DMS114 treated with DMSO at 0.1 percent for 48 hours (cell line): ENCODE data around the gene SYCE1L.

Source experiments
- DNase-seq: peaks from one replicate; lab custom pipeline; 2025; ENCODE audit not compliant: unreplicated experiment; lab: John Stamatoyannopoulos, UW

The SYCE1L gene

GRCh38 chr16:77195411-77195810, 3.8 kb upstream of the SYCE1L start:
- DNase-seq = no peak

- DNase-seq = no peak
These were observed 1.5 kb upstream of the SYCE1L start for GRCh38 chr16:77197747-77198146.

- DNase-seq = no peak
These were observed 7.3 kb downstream of the SYCE1L start for GRCh38 chr16:77206533-77206932.

GRCh38 chr16:77207030-77207429, 7.8 kb downstream of the SYCE1L start:
- DNase-seq = no peak

- no peak for DNase-seq
These were observed 9.2 kb downstream of the SYCE1L start for GRCh38 chr16:77208382-77208781.

- DNase-seq = no peak
These were observed 12.9 kb downstream of the SYCE1L start for GRCh38 chr16:77211880-77212740.

- DNase-seq = peak; percentile 30
These were observed 13.7 kb downstream of the SYCE1L start for GRCh38 chr16:77212741-77213541.

GRCh38 chr16:77213542-77214106, 14.4 kb downstream of the SYCE1L start:
- no peak for DNase-seq

GRCh38 chr16:77214411-77215138, 15.4 kb downstream of the SYCE1L start:
- no peak for DNase-seq

- no peak for DNase-seq
These were observed 20.2 kb downstream of the SYCE1L start for GRCh38 chr16:77219437-77219836.

GRCh38 chr16:77220427-77220826, 21.2 kb downstream of the SYCE1L start:
- no peak for DNase-seq

GRCh38 chr16:77221482-77221881, 22.3 kb downstream of the SYCE1L start:
- no peak for DNase-seq

- no peak for DNase-seq
These were observed 24.0 kb downstream of the SYCE1L start for GRCh38 chr16:77223184-77223583.

GRCh38 chr16:77225182-77225581, 26.0 kb downstream of the SYCE1L start:
- DNase-seq = no peak

GRCh38 chr16:77227745-77228144, 28.5 kb downstream of the SYCE1L start:
- DNase-seq = no peak

- DNase-seq = no peak
These were observed 31.8 kb downstream of the SYCE1L start for GRCh38 chr16:77231047-77231446.

GRCh38 chr16:77233799-77234519, 34.8 kb downstream of the SYCE1L start:
- no peak for DNase-seq

- no peak for DNase-seq
These were observed 35.4 kb downstream of the SYCE1L start for GRCh38 chr16:77234611-77235010.

GRCh38 chr16:77236063-77236511, 36.9 kb downstream of the SYCE1L start:
- peak; percentile 80 for DNase-seq

- DNase-seq = no peak
These were observed 39.4 kb downstream of the SYCE1L start for GRCh38 chr16:77238593-77238992.
